Measurements from ENCODE around the gene FLT4. TPM values are rescaled to one million over a fixed set of nuclear protein-coding genes. Genes with fewer than 3 reads are reported as not detected.

The FLT4 gene
- total and polyA plus RNA-seq, 9 of the 15 experiments (the other 6 are each of a cell fraction or from before 2014, with no cell fraction given), result 0.01 to 0.42 (median 0.14) TPM; not detected in 2

DNA sequence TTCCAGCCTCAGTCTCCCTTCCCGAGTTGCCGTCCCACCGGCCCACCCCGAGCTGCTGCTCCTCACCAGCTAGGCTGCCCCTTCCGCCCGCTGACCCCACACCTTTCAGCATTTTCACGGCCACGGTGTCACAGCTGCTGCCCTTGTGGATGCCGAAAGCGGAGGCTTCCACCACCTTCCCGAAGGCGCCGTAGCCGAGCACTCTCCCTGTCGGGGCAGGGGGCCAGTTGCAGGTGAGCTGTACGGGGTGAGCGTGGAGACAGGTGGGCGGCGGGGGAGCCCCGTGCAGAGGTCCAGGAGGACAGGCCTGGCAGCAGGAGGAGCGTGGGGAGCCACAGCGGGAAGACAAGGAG, 29.9 kb downstream of the FLT4 start:
- FAIRE-seq (no peak), DNase-seq (ENCODE audit: extremely low read depth in 1 of 4, low spot score in 3 of 4) (no peak), ATAC-seq (no peak)
- no peaks in the 10 kb centered on the region for H3K79me2 ChIP-seq (ENCODE audit: control insufficient read depth, insufficient read depth, low read length)
- no peak overlapping the region for H2AFZ ChIP-seq (ENCODE audit: low read depth, low read length)
- H3K4me1 ChIP-seq (replicated peaks in 1 of 2; ENCODE audit: control insufficient read depth in 2 of 2, insufficient read depth in 2 of 2, low read length in 2 of 2), result peaks cover 0 to 35% of the 10 kb centered on the region in 2 experiments; a peak in 2 of 5 replicates
- H3K9me3 ChIP-seq (replicated peaks; ENCODE audit: control insufficient read depth, insufficient read depth, low read depth, low read length), result no peaks in the 10 kb centered on the region
- CTCF ChIA-PET (ENCODE audit: low intra/inter-chr PET ratio), result no interaction called here
- H3K36me3 ChIP-seq (ENCODE audit: control insufficient read depth, insufficient read depth, low read length), result no peaks in the 10 kb centered on the region
- intact Hi-C loops (cut with micrococcal nuclease) (no loop called here), in situ Hi-C loops (cut with MboI) (no loop called here)
- POLR2A ChIA-PET, result no interaction called here
- H4K20me1 ChIP-seq (replicated peaks; ENCODE audit: control insufficient read depth, insufficient read depth, low read length), result 0 out of 2 replicates have a peak, but pooled peaks cover 2% of the 10 kb centered on the region
- H3K9ac ChIP-seq (ENCODE audit: insufficient read depth in 1 of 2, low read depth in 2 of 2, low read length in 2 of 2), result no peak overlapping the region
- no TSS peak for BruUV-seq (replicated peaks)
- H3K4me3 ChIP-seq, result no peak overlapping the region
- no peak overlapping the region for H3K4me2 ChIP-seq (ENCODE audit: insufficient read depth, low read length)
- no peaks in the 10 kb centered on the region for H3K9me1 ChIP-seq (ENCODE audit: control insufficient read depth, insufficient read depth, low read length)
- no peak overlapping the region for H3K27ac ChIP-seq (ENCODE audit: extremely low read depth, low read depth, low read length)
- peaks cover 9 to 45% of the 10 kb centered on the region in 2 experiments for H3K27me3 ChIP-seq (ENCODE audit: control insufficient read depth in 2 of 2, insufficient read depth in 2 of 2, low read length in 2 of 2)
- TF ChIP-seq ZNF431 (CRISPR knock-in tag; IDR thresholded peaks at IDR 0.05) (no peak), IRF2 (CRISPR knock-in tag; IDR thresholded peaks at IDR 0.05) (no peak), ZNF143 (CRISPR knock-in tag; IDR thresholded peaks at IDR 0.05) (no peak), KAT2B (IDR thresholded peaks at IDR 0.05; ENCODE audit: low read depth, low read length) (no peak)
- 24% methylated on average over 16 of the region's 22 CpGs for WGBS (ENCODE audit: insufficient coverage, low coverage, missing lambda C conversion rate)

DNA sequence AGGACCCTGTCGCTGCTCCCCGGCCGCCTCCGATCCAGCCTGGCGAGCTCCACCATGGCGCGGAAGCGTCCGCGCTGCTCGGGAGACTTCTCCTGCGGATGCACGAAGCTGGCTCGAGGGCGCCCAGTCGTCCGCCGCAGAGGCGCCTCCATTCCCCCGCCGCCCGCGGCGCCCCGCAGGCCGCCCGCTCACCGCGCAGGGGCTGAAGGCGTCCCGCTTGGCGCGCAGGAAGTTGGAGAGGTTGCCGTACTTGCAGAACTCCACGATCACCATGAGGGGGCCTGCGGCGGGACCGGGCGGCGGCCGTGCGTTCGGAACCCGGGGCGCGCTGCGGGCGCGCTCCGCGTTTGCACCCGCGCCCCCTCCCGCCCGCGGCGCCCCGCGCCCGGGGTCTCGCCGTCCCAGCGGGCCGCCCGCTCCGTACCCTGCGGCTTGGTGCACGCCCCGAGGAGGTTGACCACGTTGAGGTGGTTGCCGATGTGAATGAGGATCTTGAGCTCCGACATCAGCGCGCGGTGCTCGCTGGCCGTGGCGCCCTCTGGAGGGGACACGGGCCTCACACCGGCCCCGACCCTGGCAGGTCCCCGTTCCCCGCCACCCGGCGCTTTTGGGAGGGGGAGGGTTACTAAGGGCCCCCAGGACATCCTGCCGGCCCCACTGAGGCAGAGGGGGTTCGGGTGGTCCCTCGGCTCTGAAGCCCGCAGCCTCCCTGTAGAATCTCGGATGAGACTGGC, 30.4 kb downstream of the FLT4 start:
- TF ChIP-seq ZNF766 (CRISPR knock-in tag; conservative IDR thresholded peaks at IDR 0.05), result no peak
- TF ChIP-seq ARID2 (IDR thresholded peaks at IDR 0.05), result no peak
- TF ChIP-seq, protein P1, sequence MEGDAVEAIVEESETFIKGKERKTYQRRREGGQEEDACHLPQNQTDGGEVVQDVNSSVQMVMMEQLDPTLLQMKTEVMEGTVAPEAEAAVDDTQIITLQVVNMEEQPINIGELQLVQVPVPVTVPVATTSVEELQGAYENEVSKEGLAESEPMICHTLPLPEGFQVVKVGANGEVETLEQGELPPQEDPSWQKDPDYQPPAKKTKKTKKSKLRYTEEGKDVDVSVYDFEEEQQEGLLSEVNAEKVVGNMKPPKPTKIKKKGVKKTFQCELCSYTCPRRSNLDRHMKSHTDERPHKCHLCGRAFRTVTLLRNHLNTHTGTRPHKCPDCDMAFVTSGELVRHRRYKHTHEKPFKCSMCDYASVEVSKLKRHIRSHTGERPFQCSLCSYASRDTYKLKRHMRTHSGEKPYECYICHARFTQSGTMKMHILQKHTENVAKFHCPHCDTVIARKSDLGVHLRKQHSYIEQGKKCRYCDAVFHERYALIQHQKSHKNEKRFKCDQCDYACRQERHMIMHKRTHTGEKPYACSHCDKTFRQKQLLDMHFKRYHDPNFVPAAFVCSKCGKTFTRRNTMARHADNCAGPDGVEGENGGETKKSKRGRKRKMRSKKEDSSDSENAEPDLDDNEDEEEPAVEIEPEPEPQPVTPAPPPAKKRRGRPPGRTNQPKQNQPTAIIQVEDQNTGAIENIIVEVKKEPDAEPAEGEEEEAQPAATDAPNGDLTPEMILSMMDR (IDR thresholded peaks at IDR 0.05 in 2 of 3, conservative IDR thresholded peaks at IDR 0.05 in 1 of 3; ENCODE audit: insufficient read depth in 2 of 3, low read depth in 1 of 3, low read length in 3 of 3), result peak in 1 of 3 experiments; percentile 23; a peak in 1 of 6 replicates
- no TSS peak for BruUV-seq (replicated peaks)
- Histone ChIP-seq H3K9me3 (replicated peaks; ENCODE audit: control insufficient read depth, insufficient read depth, low read depth, low read length) (no peaks in the 10 kb centered on the region), H3K79me2 (ENCODE audit: control insufficient read depth, insufficient read depth, low read length) (no peaks in the 10 kb centered on the region), H2AFZ (ENCODE audit: low read depth, low read length) (no peak overlapping the region), H3K27me3 (ENCODE audit: control insufficient read depth in 2 of 2, insufficient read depth in 2 of 2, low read length in 2 of 2) (peaks cover 11 to 51% of the 10 kb centered on the region in 2 experiments), H3K4me3 (no peak overlapping the region), H3K9ac (ENCODE audit: insufficient read depth in 1 of 2, low read depth in 2 of 2, low read length in 2 of 2) (no peak overlapping the region), H3K36me3 (ENCODE audit: control insufficient read depth, insufficient read depth, low read length) (no peaks in the 10 kb centered on the region), H3K4me1 (replicated peaks in 1 of 2; ENCODE audit: control insufficient read depth in 2 of 2, insufficient read depth in 2 of 2, low read length in 2 of 2) (peaks cover 0 to 33% of the 10 kb centered on the region in 2 experiments; a peak in 2 of 5 replicates), H3K4me2 (ENCODE audit: insufficient read depth, low read length) (no peak overlapping the region), H3K9me1 (ENCODE audit: control insufficient read depth, insufficient read depth, low read length) (no peaks in the 10 kb centered on the region), H4K20me1 (replicated peaks; ENCODE audit: control insufficient read depth, insufficient read depth, low read length) (0 out of 2 replicates have a peak, but pooled peaks cover 5% of the 10 kb centered on the region), H3K27ac (ENCODE audit: extremely low read depth, low read depth, low read length) (no peak overlapping the region)
- ATAC-seq (no peak), FAIRE-seq (no peak), DNase-seq (ENCODE audit: extremely low read depth in 1 of 4, low spot score in 3 of 4) (no peak)
- 58% methylated on average over 21 of the region's 90 CpGs for WGBS (ENCODE audit: insufficient coverage, low coverage, missing lambda C conversion rate)
- intact Hi-C loops (cut with micrococcal nuclease) (no loop called here), in situ Hi-C loops (cut with MboI) (no loop called here)
- CTCF ChIA-PET (ENCODE audit: low intra/inter-chr PET ratio), result no interaction called here
- POLR2A ChIA-PET, result no interaction called here
